ENCODE data around the gene GID8. TPM values are rescaled to one million over a fixed set of nuclear protein-coding genes. Genes with fewer than 3 reads are reported as not detected.
A peak's percentile ranks its signal among the peaks of the same experiment; 100 is the strongest.

The GID8 gene
- total and polyA plus RNA-seq, 2 of the 13 experiments (the other 11 are each of a cell fraction or from before 2014, with no cell fraction given), result 39.6 to 59.8 TPM

DNA sequence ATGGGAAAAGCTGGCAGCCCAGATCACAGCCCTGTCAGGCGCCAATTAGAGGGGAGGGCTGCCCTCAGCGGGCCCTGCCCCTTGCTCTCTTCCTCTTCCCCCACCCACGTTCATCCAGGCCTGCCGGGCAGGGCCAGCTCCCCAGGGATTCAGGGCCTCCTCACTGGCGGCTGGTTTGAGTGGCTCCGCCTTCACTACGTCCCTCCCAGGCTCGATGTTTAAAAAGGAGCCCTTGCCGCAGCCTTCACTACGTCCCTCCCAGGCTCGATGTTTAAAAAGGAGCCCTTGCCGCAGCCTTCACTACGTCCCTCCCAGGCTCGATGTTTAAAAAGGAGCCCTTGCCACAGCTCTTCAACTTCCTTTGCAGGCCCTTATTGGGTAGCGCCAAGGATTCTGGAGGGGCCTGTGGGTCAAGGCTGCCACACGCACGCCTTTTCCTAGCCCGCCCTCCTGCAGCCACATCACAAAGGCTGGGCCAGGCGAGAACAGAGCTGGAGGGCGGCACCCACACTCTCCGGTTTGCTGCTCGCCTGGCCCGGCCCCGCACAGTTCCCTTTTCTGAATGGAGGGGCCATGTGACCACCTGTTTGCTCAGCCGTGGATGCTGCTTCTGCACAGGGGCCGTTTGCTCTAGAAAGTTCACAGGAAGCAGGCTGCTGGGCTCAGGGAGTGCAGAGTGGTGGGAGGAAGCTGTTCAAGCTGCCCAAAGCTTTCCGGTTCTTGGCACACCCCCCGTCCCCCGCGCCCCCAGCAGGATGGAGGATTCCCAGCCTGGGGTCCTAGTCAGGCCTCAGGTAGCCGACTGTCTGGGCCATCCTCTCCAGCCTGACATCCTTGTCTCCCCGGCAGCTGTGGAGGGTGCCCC lies 16.1 kb downstream of the GID8 start (continued):
- TF ChIP-seq, protein P1, sequence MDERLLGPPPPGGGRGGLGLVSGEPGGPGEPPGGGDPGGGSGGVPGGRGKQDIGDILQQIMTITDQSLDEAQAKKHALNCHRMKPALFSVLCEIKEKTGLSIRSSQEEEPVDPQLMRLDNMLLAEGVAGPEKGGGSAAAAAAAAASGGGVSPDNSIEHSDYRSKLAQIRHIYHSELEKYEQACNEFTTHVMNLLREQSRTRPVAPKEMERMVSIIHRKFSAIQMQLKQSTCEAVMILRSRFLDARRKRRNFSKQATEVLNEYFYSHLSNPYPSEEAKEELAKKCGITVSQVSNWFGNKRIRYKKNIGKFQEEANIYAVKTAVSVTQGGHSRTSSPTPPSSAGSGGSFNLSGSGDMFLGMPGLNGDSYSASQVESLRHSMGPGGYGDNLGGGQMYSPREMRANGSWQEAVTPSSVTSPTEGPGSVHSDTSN (CRISPR knock-in tag; IDR thresholded peaks at IDR 0.05), result 0 out of 2 replicates have a peak, but pooled peaks have one; percentile 19
- TF ChIP-seq, protein P2, sequence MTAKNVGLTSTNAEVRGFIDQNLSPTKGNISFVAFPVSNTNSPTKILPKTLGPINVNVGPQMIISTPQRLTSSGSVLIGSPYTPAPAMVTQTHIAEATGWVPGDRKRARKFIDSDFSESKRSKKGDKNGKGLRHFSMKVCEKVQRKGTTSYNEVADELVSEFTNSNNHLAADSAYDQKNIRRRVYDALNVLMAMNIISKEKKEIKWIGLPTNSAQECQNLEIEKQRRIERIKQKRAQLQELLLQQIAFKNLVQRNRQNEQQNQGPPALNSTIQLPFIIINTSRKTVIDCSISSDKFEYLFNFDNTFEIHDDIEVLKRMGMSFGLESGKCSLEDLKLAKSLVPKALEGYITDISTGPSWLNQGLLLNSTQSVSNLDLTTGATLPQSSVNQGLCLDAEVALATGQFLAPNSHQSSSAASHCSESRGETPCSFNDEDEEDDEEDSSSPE (CRISPR knock-in tag; IDR thresholded peaks at IDR 0.05), result peak; percentile 92
- TF ChIP-seq ONECUT2 (CRISPR knock-in tag; IDR thresholded peaks at IDR 0.05), result peak; percentile 60; the same call in 1 of the 2 replicates
- TF ChIP-seq ZFX (CRISPR knock-in tag; IDR thresholded peaks at IDR 0.05; ENCODE audit: low read depth), result peak; percentile 93
- peak; percentile 90 for TF ChIP-seq ZNF619 (CRISPR knock-in tag; IDR thresholded peaks at IDR 0.05)
- TF ChIP-seq, protein P3, sequence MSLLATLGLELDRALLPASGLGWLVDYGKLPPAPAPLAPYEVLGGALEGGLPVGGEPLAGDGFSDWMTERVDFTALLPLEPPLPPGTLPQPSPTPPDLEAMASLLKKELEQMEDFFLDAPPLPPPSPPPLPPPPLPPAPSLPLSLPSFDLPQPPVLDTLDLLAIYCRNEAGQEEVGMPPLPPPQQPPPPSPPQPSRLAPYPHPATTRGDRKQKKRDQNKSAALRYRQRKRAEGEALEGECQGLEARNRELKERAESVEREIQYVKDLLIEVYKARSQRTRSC (CRISPR knock-in tag; IDR thresholded peaks at IDR 0.05; ENCODE audit: low read depth), result no peak
- TF ChIP-seq, protein P4, sequence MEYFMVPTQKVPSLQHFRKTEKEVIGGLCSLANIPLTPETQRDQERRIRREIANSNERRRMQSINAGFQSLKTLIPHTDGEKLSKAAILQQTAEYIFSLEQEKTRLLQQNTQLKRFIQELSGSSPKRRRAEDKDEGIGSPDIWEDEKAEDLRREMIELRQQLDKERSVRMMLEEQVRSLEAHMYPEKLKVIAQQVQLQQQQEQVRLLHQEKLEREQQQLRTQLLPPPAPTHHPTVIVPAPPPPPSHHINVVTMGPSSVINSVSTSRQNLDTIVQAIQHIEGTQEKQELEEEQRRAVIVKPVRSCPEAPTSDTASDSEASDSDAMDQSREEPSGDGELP (IDR thresholded peaks at IDR 0.05; ENCODE audit: borderline replicate concordance, low read depth), result peak; percentile 92
- peak; percentile 93 for TF ChIP-seq ZNF367 (CRISPR knock-in tag; IDR thresholded peaks at IDR 0.05; ENCODE audit: borderline replicate concordance)
- TF ChIP-seq AGO1 (IDR thresholded peaks at IDR 0.05; ENCODE audit: low read depth, low read length, poor library complexity, severe bottlenecking), result peak; percentile 80
- peak; percentile 96 for TF ChIP-seq KLF12 (CRISPR knock-in tag; IDR thresholded peaks at IDR 0.05; ENCODE audit: borderline replicate concordance)
- TF ChIP-seq MAZ (IDR thresholded peaks at IDR 0.05; ENCODE audit: borderline replicate concordance, low read depth, low read length), result peak; percentile 88
- TF ChIP-seq MAZ (CRISPR knock-in tag; IDR thresholded peaks at IDR 0.05; ENCODE audit: low read depth), result peak; percentile 89
- TF ChIP-seq MTF2 (CRISPR knock-in tag; IDR thresholded peaks at IDR 0.05; ENCODE audit: borderline replicate concordance), result 0 out of 2 replicates have a peak, but pooled peaks have one; percentile 77
- TF ChIP-seq HNRNPH1 (optimal IDR thresholded peaks at IDR 0.05; ENCODE audit: low read depth, low read length), result peak; percentile 67
- peak; percentile 94; the same call in 1 of the 2 replicates for TF ChIP-seq HOXA7 (CRISPR knock-in tag; IDR thresholded peaks at IDR 0.05)
- peak; percentile 99 for TF ChIP-seq ZIK1 (CRISPR knock-in tag; IDR thresholded peaks at IDR 0.05; ENCODE audit: borderline replicate concordance, low read depth)
- TF ChIP-seq ZZZ3 (CRISPR knock-in tag; IDR thresholded peaks at IDR 0.05; ENCODE audit: borderline replicate concordance), result 0 out of 2 replicates have a peak, but pooled peaks have one; percentile 34
- TF ChIP-seq, protein P5, sequence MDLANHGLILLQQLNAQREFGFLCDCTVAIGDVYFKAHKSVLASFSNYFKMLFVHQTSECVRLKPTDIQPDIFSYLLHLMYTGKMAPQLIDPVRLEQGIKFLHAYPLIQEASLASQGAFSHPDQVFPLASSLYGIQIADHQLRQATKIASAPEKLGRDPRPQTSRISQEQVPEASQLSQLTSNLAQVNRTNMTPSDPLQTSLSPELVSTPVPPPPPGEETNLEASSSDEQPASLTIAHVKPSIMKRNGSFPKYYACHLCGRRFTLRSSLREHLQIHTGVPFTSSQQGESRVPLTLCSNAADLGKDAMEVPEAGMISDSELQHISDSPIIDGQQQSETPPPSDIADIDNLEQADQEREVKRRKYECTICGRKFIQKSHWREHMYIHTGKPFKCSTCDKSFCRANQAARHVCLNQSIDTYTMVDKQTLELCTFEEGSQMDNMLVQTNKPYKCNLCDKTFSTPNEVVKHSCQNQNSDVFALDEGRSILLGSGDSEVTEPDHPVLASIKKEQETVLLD (CRISPR knock-in tag; IDR thresholded peaks at IDR 0.05; ENCODE audit: low read depth), result peak; percentile 79
- peak in 1 of 2 experiments; percentile 55; a peak in 2 of 4 replicates for TF ChIP-seq POLR2A (IDR thresholded peaks at IDR 0.05; ENCODE audit: insufficient read depth in 1 of 2, low read depth in 2 of 2, low read length in 2 of 2)
- TF ChIP-seq, protein P6, sequence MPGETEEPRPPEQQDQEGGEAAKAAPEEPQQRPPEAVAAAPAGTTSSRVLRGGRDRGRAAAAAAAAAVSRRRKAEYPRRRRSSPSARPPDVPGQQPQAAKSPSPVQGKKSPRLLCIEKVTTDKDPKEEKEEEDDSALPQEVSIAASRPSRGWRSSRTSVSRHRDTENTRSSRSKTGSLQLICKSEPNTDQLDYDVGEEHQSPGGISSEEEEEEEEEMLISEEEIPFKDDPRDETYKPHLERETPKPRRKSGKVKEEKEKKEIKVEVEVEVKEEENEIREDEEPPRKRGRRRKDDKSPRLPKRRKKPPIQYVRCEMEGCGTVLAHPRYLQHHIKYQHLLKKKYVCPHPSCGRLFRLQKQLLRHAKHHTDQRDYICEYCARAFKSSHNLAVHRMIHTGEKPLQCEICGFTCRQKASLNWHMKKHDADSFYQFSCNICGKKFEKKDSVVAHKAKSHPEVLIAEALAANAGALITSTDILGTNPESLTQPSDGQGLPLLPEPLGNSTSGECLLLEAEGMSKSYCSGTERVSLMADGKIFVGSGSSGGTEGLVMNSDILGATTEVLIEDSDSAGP (CRISPR knock-in tag; IDR thresholded peaks at IDR 0.05; ENCODE audit: borderline replicate concordance), result peak; percentile 91
- peak; percentile 93 for TF ChIP-seq PHF5A (CRISPR knock-in tag; IDR thresholded peaks at IDR 0.05; ENCODE audit: low read depth, unreplicated experiment)
